GM23338 (cell line): ENCODE data around the gene ABCB6. TPM values are rescaled to one million over a fixed set of nuclear protein-coding genes. Genes with fewer than 3 reads are reported as not detected.

Experiments
- ATAC-seq: fragments of 200-7000 bp; cut with Tn5 transposase; 3 replicates; pipeline ENCODE4 v1.9.1; 2020
- DNase-seq: peaks from one replicate; pipeline ENCODE4 v3.0.0-alpha.2; 2015; ENCODE audit warnings: low spot score
- H2AFZ ChIP-seq: fragments of 200-600 bp; sonication (generic); 2 replicates; pipeline ENCODE4 v1.8.0; 2016; ENCODE audit warnings: antibody characterized with exemption, mild to moderate bottlenecking, moderate library complexity
- H3F3A ChIP-seq: fragments of 200-600 bp; sonication (generic); replicated peaks from 2 replicates; pipeline ENCODE4 v1.8.0; 2017; ENCODE audit warnings: antibody characterized with exemption, mixed run types, low read depth
- H3K27ac ChIP-seq: fragments of 200-600 bp; sonication (generic); 2 replicates; pipeline ENCODE4 v1.6.1; 2016; ENCODE audit warnings: low read depth
- H3K27me3 ChIP-seq: fragments of 200-600 bp; sonication (generic); 2 replicates; pipeline ENCODE4 v1.8.0; 2016; ENCODE audit warnings: mild to moderate bottlenecking, mixed run types, moderate library complexity; ENCODE audit not compliant: insufficient read depth
- H3K36me3 ChIP-seq: fragments of 200-600 bp; sonication (generic); 2 replicates; pipeline ENCODE4 v1.8.0; 2016; ENCODE audit warnings: mild to moderate bottlenecking; ENCODE audit not compliant: insufficient read depth
- H3K4me1 ChIP-seq: fragments of 200-600 bp; sonication (generic); 2 replicates; pipeline ENCODE4 v1.8.0; 2016; ENCODE audit warnings: mild to moderate bottlenecking, moderate library complexity; ENCODE audit not compliant: insufficient read depth
- H3K4me2 ChIP-seq: fragments of 200-600 bp; sonication (generic); 2 replicates; pipeline ENCODE4 v1.7.1; 2017; ENCODE audit warnings: mixed run types
- H3K4me3 ChIP-seq: fragments of 200-600 bp; sonication (generic); 2 replicates; pipeline ENCODE4 v1.6.1; 2016; ENCODE audit warnings: mixed run types
- H3K79me2 ChIP-seq: fragments of 200-600 bp; sonication (generic); replicated peaks from 2 replicates; pipeline ENCODE4 v1.8.0; 2017; ENCODE audit warnings: mild to moderate bottlenecking; ENCODE audit not compliant: insufficient read depth
- H3K9me2 ChIP-seq: fragments of 200-600 bp; sonication (generic); 2 replicates; pipeline ENCODE4 v1.8.0; 2017; ENCODE audit not compliant: insufficient read depth
- H4K20me1 ChIP-seq: fragments of 200-600 bp; sonication (generic); replicated peaks from 2 replicates; pipeline ENCODE4 v1.8.0; 2017; ENCODE audit warnings: mild to moderate bottlenecking; ENCODE audit not compliant: insufficient read depth
- H3K27ac Mint-ChIP-seq: 2 replicates; pipeline ENCODE4 v1.8.0; 2020; ENCODE audit warnings: inconsistent platforms, mild to moderate bottlenecking, moderate library complexity, mixed read lengths
- H3K27me3 Mint-ChIP-seq: 3 replicates; pipeline ENCODE4 v1.8.0; 2022; ENCODE audit warnings: low read depth, mild to moderate bottlenecking, moderate library complexity, mixed read lengths, inconsistent platforms; ENCODE audit not compliant: insufficient read depth, poor library complexity
- H3K36me3 Mint-ChIP-seq: 3 replicates; pipeline ENCODE4 v1.8.0; 2021; ENCODE audit warnings: low read depth, mild to moderate bottlenecking, inconsistent platforms, moderate library complexity, mixed read lengths
- H3K4me1 Mint-ChIP-seq: 3 replicates; pipeline ENCODE4 v1.8.0; 2020; ENCODE audit warnings: mild to moderate bottlenecking, inconsistent platforms, mixed read lengths
- H3K4me3 Mint-ChIP-seq: 3 replicates; pipeline ENCODE4 v1.8.0; 2021; ENCODE audit warnings: moderate library complexity, mild to moderate bottlenecking, inconsistent platforms, mixed read lengths
- H3K9me3 Mint-ChIP-seq: 3 replicates; pipeline ENCODE4 v1.8.0; 2020; ENCODE audit warnings: moderate library complexity, mild to moderate bottlenecking, inconsistent platforms, mixed read lengths
- CREB1 ChIP-seq: fragments of 250-450 bp; sonication (Bioruptor Pico); IDR thresholded peaks from 2 replicates; pipeline ENCODE4 v1.5.0; 2020; ENCODE audit warnings: low read depth, mild to moderate bottlenecking, moderate library complexity
- ETS1 ChIP-seq: IDR thresholded peaks from 2 replicates; pipeline ENCODE4 v1.6.1; 2016; ENCODE audit warnings: antibody characterized with exemption
- EZH2 ChIP-seq: fragments of 200-600 bp; sonication (generic); IDR thresholded peaks from one replicate; pipeline ENCODE4 v1.8.0; 2017; ENCODE audit warnings: antibody characterized with exemption, mild to moderate bottlenecking, low read depth; ENCODE audit not compliant: unreplicated experiment
- POLR2AphosphoS5 ChIP-seq: IDR thresholded peaks from 2 replicates; pipeline ENCODE4 v1.6.1; 2016; ENCODE audit warnings: antibody characterized with exemption, low read depth
- REST ChIP-seq: IDR thresholded peaks from one replicate; pipeline ENCODE4 v1.6.1; 2018; ENCODE audit warnings: antibody characterized with exemption; ENCODE audit not compliant: unreplicated experiment
- ZNF462 ChIP-seq: fragments of 250-450 bp; sonication (Bioruptor Pico); IDR thresholded peaks from 2 replicates; pipeline ENCODE4 v1.5.0; 2020; ENCODE audit warnings: mild to moderate bottlenecking, moderate library complexity
- polyA plus RNA-seq: library from polyadenylated mRNA; unstranded; fragments of >200 nt; fragmentation: Nextera tagmentation; extraction: Ambion mirVana; gene quantifications from 2 replicates; pipeline ENCODE4 v1.2.1, GENCODE V29; 2016
- total RNA-seq: library from RNA; depleted of rRNA; stranded (reverse); fragments of >200 nt; shearing (Covaris generic); gene quantifications from 2 replicates; pipeline ENCODE4 v1.2.3, GENCODE V29; 2014

The ABCB6 gene
- total and polyA plus RNA-seq, 2 experiments from 2014 or later: 26.2 to 35.1 TPM

- peak within 1 kb of the TSS; percentile 83 for H3K4me3 ChIP-seq
- H3K9me2 ChIP-seq: no peaks in the 10 kb centered on the region
- H3K79me2 ChIP-seq: 0 out of 2 replicates have a peak, but pooled peaks cover 4% of the 10 kb centered on the region
- ATAC-seq (peak; percentile 89), DNase-seq (peak; percentile 98)
- no peaks in the 10 kb centered on the region for H3K27me3 ChIP-seq
- no peaks in the 10 kb centered on the region for H3F3A ChIP-seq
- Mint-ChIP-seq H3K4me1 (peaks cover 26% of the 10 kb centered on the region), H3K9me3 (no peaks in the 10 kb centered on the region), H3K36me3 (peaks cover 27% of the 10 kb centered on the region), H3K27ac (peak within 1 kb of the TSS; percentile 97), H3K4me3 (peak within 1 kb of the TSS; percentile 96), H3K27me3 (peaks cover 8% of the 10 kb centered on the region)
- H4K20me1 ChIP-seq: no peaks in the 10 kb centered on the region
- peak within 1 kb of the TSS; percentile 91; the same call in 1 of the 2 replicates for H2AFZ ChIP-seq
- H3K4me2 ChIP-seq: peak within 1 kb of the TSS; percentile 95
- peaks cover 3% of the 10 kb centered on the region; the same call in 1 of the 2 replicates for H3K36me3 ChIP-seq
- H3K4me1 ChIP-seq: peaks cover 8% of the 10 kb centered on the region
- H3K27ac ChIP-seq: peak within 1 kb of the TSS; percentile 75
- TF ChIP-seq POLR2AphosphoS5 (peak; percentile 91), REST (no peak), CREB1 (peak; percentile 97), ETS1 (peak; percentile 84)
These were observed 26.6 kb upstream of the ABCB6 start, which contains the start of the genes GLB1L and STK16 for GRCh38 chr2:219245148-219245898. Gene GLB1L (minus strand): TSS chr2:219245444. CDS start chr2:219243573, 1,871 bp downstream. Gene STK16 (plus strand): TSS chr2:219245479. CDS start chr2:219246000, 521 bp downstream.

DNA sequence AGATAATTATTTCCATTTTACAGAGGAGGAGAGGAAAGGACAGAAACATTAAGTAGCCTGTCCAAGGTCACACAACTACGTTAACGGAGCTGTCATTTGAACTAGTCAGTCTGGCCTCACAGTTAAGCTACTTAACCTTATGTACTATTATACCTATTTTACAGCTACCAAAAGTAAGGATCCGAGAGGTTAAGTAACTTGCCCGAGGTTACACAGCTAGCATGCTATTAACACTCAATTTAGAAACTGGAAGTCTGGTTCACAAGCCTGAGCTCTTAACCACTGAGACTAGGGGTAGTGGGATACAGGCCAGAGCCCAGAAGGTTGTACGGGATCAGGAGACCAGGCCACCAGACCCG, 26.0 kb upstream of the ABCB6 start:
- Histone ChIP-seq H3K27ac (no peak overlapping the region), H3K4me3 (peak overlapping the region; percentile 83), H3K9me2 (no peaks in the 10 kb centered on the region), H3K4me2 (peak overlapping the region; percentile 95), H3K4me1 (peaks cover 8% of the 10 kb centered on the region), H3K27me3 (no peaks in the 10 kb centered on the region), H4K20me1 (no peaks in the 10 kb centered on the region), H3K36me3 (no peaks in the 10 kb centered on the region), H2AFZ (peak overlapping the region; percentile 91; the same call in 1 of the 2 replicates), H3F3A (no peaks in the 10 kb centered on the region), H3K79me2 (0 out of 2 replicates have a peak, but pooled peaks cover 4% of the 10 kb centered on the region)
- Mint-ChIP-seq H3K36me3 (peaks cover 22% of the 10 kb centered on the region), H3K27ac (peak overlapping the region; percentile 86), H3K4me1 (peaks cover 23% of the 10 kb centered on the region), H3K27me3 (peaks cover 8% of the 10 kb centered on the region), H3K4me3 (peak overlapping the region; percentile 96), H3K9me3 (no peaks in the 10 kb centered on the region)
- no peak for ATAC-seq
- no peak for DNase-seq
- TF ChIP-seq ZNF462 (CRISPR knock-in tag) (no peak), ETS1 (no peak), POLR2AphosphoS5 (no peak), EZH2 (no peak)
